GM18507 (cell line): Measurements from ENCODE around the gene KRT86.
"Not testable (repeated sequence)": the region's sequence is repeated elsewhere in the genome, so short reads cannot be mapped to it uniquely, and the experiment has no call there.

ENCODE experiments used
- DNase-seq: peaks from one replicate; pipeline ENCODE4 v3.0.0; 2011; ENCODE audit warnings: low read depth; ENCODE audit not compliant: insufficient read length; ENCODE audit errors: extremely low spot score
- FAIRE-seq: peaks from 2 replicates; lab custom pipeline; 2011; peaks lifted over from hg19 to GRCh38; lab: Jason Lieb, UNC

KRT86 gene

DNA sequence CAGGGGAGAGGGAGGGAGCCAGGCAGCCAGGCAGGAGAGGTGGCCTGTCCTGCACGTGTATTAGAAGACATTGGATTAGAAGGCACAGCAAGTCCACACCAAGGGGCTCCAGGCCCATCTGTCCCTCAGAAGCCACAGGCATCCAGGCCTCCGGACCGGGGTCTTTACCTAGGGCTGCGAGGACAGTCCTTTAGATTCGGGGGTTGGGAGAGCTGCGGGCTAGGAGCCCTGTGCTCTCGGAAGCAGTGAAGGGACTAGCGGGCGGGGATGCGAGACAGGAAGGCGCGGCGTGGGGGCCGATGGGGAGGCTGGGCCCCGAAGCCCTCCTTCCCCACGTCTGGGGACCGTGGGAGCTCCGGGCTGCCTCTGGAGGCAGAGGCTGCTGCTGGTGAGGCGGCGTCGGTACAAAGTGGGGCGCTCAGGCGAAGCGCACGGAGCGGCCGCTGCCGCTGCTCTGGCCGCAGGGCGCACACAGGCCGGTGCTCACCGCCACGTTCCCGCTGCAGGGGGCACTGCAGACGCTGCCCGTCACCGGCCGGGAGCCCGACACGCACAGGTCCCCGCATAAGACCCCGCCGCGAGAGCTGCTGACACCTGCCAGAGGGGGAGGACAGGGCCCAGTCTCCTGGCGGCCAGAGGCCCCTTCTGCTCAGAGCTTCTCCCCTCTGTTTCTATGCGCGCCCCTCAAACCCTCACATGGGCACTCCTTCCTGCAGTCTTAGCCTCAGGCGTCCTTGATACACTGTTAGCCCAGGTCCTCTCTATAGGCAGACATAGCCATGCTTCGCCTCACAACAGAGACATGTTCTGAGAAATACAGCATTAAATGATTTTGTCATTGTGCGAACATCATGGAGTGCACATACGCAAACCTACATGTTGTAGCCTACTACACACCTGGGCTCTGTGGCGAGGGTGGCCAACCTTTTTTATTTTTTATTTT lies 24.1 kb upstream of the KRT86 start:
- no peak for FAIRE-seq

DNA sequence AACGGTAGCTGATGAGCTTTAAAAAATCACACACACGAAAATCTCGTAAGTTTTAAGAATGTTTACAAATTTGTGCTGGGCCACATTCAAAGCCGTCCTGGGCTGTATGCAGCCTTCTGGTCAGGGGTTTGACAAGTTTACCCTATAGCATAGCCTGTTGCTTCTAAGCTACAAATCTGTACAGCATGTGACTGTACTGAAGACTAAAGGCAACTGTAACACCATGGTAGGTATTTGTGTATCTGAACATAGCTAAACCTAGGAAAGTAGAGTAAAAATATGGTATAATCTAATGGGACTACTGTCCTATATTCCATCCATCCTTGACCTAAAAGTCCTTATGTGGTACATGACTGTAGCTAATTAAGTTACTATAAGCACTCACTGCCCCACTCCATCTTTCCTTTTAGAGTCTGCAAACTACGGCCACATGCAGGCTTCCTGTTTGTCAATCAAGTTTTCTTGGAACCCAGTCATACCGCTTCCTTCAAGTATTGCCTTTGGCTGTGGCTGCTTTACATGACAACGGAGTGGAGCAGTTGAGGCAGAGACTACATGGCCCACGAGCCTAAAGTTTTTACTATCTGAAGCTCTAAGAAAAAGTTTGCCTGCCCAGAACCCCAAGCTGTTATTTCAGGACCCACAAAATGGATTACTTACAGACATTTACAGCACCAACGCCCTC lies 22.9 kb upstream of the KRT86 start:
- DNase-seq (no peak), FAIRE-seq (no peak)

More for the DNA sequence above, 24.1 kb upstream of the KRT86 start:
- DNase-seq = no peak

DNA sequence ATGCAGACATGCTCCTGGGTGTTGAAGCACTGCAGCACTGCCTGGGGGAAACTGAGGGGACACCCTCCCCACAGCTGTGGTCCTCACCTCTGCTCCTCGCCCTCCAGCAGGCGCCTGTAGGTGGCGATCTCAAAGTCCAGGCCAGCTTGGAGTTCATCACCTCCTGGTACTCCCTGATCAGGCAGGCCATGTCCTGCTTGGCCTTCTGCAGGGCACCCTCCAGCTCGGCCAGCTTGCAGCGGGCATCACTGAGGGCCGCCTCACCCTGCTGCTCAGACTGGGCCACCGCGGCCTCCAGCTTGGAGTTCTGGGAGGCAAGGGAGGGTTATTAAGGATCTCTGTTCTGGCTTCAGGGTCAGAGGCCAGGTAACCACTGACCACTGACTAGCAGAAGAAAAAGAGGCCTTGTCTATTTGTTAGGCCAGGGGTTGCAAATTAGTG lies 22.2 kb upstream of the KRT86 start:
- FAIRE-seq, DNase-seq: not testable (repeated sequence)

DNA sequence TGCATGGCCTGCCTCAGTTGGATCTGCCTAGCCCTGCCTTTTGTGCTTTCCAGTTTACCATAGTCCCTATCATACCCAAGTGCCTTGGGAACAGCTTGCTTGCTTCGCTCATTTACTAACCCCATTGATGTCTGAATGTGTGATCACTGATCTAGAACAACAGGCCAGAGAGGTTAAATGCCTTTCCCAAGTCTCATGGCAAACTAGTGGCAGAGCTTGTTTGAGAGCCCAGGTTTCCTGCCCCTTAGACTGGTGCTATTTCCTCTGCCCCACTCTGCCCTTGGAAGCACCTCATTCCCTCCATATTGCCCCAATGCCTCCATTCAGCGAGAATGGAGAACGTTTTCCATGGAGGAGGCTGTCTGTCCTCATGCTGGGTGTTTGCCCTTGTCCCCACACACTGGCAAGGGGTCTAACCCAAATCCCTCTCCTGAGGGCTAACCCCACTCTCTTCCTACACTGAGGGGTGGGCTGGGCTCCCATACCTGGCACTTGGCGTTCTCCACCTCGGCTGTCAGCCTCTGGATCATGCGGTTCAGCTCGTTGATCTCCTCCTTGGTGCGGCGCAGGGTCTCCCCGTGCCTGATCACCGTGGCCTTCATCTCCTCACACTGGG lies 21.6 kb upstream of the KRT86 start:
- no peak for DNase-seq
- FAIRE-seq = no peak

DNA sequence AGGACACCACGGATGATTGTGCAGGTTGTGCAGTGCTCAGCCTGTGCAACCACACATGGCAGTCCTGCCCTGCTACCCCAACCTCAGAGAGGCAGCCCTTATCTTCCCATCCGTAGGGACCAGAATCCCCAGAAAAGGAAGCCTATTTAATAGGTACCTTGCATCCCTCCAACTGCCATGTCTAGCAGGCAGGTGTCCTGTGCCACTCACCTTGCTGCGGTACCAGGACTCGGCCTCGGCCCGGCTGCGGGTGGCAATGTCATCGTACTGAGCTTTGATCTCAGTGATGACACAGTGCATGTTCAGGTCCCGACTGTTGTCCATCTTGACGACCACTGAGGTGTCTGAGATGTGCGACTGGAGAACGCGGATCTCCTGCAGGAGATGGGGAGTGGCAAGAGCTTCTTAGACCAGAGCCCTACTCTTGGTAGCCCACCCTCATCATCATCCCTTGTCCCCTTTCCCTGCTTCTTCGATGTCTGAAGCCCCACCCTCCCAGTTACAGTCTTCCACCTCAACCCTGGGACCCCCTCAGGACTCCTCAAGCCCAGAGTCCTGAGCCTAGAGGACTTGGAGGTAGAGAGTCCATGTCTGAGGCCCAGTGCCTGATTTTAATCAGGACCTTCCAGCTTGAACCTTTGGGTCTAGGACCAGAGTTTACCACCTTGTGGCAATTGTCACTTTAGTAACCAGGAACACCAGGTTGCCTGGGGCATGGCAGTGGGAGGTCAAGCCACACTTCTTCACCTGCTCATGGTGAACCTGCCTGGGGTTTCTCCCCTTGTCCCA lies 20.9 kb upstream of the KRT86 start:
- DNase-seq = no peak
- no peak for FAIRE-seq

DNA sequence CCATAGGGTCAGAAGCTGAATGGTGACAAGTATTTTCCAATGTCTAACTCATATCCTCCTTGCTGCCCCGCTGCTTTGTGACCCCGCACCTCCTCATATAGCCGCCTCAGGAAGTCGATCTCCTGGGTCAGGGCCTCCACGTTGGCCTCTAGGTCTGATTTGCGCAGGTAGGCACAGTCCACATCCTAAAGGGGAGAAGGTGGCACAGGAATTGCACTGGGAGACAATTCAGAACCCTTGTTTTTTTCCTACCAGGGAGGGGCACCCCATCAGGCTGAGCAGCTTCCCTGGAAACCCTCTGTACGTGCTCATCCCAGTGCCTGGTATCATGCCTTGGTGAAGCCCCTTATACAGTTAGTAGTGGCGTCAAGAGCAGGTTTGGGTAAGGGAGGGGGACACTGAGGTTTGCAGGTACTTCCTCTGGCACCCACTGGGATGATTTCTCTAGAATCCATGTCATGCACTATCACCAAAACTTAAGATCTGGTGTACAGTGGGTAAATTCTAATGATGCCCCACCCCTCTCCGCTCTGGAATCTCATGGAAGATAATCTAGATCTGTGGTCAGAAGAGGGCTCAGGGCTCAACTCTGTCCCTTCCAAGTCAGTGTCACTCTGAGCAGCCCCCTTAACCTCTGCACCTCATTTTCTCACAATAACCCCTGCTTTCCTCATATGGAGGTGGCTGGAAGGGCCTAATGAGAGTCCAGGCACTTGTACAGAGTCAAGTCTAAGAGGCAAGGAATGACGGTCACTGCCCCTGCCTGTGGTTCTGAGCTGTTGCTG lies 20.1 kb upstream of the KRT86 start:
- DNase-seq (no peak), FAIRE-seq (no peak)

DNA sequence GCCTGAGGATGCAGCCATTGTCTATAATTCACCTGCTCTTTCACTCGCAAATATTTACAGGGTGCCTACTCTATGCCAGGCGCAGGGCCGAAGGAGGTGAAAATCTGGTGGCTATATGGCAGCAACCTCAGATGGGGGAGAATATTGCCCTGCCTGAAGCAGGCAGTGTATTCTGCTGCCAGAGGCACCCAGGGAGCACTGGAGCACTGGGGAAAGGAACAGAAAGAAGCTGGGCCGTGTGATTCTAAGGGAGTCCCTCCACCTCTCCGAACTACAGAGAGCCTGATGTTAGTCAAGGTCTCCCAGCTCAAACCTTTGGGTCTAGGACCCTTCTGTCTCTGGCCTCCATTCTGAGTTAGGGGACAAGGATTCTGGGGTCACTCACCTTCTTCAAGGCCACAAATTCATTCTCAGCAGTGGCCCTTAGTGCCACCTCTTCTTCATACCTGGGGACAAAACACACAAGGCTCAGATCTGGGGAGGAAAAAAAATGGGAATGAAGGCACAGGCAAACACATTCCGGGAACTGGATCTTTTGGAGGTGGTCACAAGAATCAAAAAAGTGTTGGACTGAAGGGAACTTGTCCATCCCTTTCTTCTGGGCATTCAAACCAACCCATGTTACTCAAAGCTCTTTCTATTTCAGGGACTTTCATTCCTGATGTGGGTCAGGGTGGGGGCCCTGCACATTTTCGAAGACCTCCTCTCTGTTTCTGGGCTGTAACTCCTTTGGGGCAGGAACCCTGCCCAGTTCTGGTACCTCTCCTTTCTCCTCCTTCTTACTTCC lies 19.3 kb upstream of the KRT86 start:
- FAIRE-seq = no peak
- DNase-seq = no peak

DNA sequence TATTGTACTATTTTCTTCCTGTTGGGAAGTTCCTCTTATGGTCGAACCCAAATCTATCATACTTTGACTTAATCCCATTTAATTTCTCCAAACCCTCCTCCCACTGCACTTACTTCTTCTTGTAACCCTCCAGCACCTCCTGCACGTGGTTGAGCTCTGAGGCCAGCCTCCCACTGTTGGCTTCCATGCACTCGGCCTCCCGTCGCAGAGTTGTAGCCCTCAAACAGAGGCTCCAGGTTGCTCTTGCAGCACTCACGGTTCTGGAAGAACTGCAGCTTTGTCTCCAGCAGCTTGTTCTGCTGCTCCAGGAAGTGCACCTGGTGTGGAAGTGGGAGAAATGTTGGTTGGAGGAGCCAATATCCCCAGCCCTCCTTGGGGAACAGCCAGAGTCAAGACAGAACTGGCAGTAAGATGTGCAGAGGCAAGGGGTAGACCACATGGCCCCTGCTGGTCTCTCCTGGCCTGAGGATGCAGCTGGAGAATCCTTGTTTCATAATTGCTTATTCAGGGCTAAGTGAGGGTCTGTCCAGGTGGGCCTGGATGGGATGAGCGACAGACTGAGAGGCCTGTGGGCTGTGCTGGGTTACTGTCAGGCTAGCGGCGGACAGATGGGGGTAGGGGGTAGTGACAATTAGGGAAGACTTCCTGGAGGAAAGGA lies 18.4 kb upstream of the KRT86 start:
- FAIRE-seq (no peak), DNase-seq (no peak)

DNA sequence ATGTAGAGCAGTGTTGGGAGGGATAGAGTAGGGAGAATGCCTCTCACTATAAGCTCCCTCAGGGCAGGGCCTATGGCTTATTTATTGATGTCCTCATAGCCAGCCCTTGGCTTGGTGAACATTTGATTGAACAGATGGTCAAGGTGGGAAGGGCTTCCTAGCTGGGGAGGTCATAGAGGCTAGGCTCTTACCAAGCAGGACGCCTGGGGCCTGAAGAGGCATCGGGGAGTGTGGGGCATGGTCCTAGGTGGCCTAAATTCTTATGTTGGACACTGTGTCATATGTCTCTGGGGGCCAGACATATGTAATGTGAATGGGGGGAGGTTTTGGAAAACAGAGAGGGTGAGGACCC lies 17.9 kb upstream of the KRT86 start:
- no peak for DNase-seq
- FAIRE-seq = no peak

DNA sequence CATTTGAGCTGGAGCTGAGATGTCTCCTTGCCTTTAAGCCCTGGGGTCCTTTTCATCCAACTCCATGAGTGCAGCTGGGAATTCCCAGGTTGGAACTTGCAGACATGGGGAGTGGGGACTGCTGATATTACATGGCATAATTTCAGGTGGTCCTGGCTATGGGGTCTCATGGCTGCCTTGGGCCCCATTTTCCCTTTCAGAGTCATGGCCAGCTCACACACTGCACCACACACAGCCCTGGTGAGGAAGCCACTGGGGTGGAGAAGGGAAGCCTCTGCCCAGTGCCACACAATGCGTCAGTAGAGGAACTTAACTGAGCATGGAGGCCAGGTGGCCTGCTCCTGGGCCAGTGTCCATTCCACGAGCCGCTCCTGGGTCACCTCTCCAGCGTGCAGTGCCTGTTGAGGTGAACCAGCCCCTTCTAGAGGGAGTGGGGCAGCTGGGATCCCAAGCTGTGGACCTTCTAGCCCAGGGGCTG lies 17.3 kb upstream of the KRT86 start:
- no peak for DNase-seq

DNA sequence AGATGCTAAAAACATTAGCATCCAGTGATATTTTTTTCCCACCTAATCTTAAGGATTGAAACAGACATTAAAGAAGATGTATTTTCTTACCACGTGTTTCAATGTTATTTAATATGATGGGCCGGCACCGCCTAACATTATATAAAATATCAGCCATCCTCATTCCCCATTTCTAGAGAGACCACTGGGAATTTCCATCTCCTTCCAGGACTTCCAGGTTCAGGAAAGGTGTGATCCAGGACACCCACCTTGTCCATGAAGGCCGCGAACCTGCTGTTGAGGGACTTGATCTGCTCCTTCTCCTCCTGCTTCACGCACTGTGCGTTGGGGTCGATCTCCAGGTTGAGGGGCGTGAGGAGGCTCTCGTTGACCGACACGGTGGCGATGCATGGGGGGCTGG lies 16.5 kb upstream of the KRT86 start:
- not testable (repeated sequence) for FAIRE-seq, DNase-seq

More for the DNA sequence above, 17.3 kb upstream of the KRT86 start:
- FAIRE-seq = no peak

DNA sequence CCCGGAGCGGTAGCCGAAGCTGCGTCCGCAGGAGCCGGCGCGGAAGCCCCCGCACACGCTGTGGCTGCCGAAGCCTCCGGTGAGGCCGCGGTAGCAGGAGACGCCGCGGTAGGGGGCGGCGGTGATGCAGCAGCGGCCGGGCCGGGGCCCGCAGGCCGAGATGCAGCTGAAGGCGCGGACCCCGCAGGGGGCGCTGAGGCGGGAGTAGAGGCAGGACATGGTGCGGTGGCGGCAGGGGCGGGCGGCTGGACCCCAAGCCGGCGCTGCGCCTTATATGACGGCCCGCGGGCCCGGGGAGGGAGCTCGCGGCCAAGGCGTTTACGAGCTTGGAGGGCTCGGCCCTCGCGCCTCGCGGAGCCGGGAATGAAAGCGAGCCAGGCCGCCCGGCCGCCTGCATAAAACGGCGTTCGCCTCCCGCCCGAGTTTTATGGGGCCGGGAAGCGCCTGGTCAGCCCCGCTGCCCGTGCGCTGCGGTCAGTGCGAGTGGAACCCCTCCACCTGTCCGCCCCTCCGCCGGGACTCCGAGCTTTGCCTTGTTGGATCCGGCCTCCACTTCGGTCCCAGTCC lies 16.0 kb upstream of the KRT86 start:
- DNase-seq (no peak), FAIRE-seq (no peak)

DNA sequence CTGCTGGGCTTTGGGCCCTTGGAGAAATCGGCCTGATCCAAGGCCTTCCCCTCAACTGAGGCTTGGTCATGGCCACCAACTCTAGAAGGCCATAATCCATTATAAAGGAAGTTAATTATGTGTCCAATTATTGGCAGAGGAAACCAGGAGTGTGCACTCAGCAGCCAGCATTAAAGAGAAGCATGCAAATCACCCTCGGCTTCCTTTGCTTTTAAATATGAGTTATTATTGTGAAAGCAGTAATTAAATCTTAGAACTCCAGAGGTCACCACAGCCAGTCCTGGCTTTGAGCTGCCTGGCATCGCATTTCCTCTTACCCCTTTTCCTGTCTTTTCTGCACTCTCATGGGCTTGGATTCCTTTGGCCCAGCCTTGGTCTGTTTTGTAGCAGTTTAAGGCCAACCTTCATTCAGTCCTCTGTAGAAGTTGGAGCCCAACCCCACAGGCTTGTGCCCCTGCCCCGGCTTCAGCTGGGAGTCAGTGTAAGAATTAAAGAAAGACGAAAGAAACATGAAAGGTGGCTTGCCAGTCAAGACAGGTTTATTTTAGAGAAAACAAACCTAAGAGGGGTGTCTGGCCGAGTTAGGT lies 14.7 kb upstream of the KRT86 start:
- DNase-seq (no peak), FAIRE-seq (no peak)

DNA sequence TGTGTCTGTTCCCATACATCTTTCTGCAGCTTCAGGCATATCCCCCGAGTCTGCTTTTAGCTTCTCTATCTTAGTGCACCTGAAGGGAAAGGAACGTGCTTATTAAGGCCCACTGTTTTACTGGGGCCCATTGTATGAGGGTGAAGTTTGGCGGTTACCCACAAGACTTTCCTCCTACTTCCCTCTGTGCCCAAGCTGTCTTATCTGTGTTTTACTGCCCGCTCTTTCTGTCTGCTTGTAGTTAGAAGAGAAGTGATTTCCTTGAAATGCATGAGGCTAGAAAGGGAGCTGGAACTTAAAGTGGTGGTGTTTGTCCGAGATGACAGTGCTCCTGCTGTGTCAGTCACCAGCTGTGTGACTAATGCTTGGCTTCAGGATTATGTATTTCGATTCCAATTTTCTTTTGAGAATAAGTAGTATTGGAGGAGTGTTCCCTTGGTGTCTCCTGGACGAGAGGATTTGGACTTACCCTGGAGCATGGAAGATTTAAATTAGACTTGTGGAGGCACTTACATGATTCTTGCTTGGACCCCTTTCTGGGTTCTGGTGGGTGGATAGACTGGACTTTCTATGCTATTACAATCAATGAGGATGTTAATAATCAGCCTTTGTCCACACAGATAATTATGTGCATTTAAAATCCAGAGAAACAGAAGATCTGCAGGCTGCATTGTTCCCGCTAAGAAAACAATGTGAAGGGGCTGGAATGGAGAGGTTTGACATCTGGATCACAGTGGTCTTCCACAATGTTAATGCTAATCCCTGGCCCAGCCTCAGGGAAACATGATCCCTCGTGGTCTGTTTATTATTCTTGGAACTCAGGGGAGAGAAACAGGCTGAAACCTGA lies 13.9 kb upstream of the KRT86 start:
- DNase-seq = no peak

DNA sequence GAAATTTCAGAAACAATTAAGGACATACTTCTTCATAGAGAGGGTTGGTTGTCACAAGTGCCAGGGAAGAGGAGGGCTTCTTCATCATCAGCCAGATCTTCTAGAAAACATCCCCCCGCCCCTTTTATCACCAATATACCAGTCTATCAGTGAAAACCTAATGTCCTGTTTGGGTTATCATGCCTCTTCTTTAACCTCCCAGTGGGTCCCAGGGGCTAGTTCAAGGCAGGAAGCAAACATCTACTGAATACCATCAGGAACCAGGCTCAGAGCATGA lies 13.3 kb upstream of the KRT86 start:
- DNase-seq = no peak
- FAIRE-seq = no peak

More for the DNA sequence above, 13.9 kb upstream of the KRT86 start:
- no peak for FAIRE-seq

DNA sequence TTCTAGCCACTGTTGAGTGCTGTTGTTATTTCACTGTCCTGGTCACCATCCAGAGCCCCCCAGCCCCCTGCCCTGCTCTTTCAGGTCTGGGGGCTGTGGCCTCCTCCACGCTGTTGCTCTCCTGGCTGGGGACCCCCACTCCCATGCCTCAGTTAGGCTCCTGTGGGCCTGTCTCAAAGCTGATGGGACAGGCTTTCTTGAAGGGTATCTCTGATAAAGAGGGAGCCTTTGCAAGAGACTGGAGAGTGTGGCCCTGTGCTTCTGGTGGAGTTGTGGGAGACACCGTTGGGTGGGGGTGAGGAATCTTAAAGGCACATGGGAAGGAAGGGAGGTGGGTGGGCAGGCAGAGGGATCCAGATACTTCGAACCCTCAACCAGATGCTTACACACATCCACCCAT lies 12.2 kb upstream of the KRT86 start:
- FAIRE-seq = no peak
- DNase-seq = no peak
